Fibroblast of lung (primary cell): ENCODE data around the gene PDZD2. TPM values are rescaled to one million over a fixed set of nuclear protein-coding genes. Genes with fewer than 3 reads are reported as not detected.

Source experiments
- DNase-seq, 2 donors: peaks; one replicate each; pipeline versions ENCODE4 v3.0.0 to v3.0.0-alpha.2; 2010; ENCODE audit warnings: low read depth in 2 of 2
- H2AFZ ChIP-seq: 2 replicates; pipeline ENCODE4 v1.5.1; 2012; ENCODE audit warnings: low read length, control low read depth, inconsistent platforms
- H3K27ac ChIP-seq: 2 replicates; pipeline ENCODE4 v1.5.1; 2011; ENCODE audit warnings: low read length, control low read depth; ENCODE audit not compliant: insufficient read depth
- H3K27me3 ChIP-seq: 2 replicates; pipeline ENCODE4 v1.5.1; 2011; ENCODE audit warnings: mild to moderate bottlenecking, low read length; ENCODE audit not compliant: control insufficient read depth, insufficient read depth
- H3K36me3 ChIP-seq: 2 replicates; pipeline ENCODE4 v1.5.1; 2011; ENCODE audit warnings: low read length; ENCODE audit not compliant: control insufficient read depth, insufficient read depth
- H3K4me1 ChIP-seq: 2 replicates; pipeline ENCODE4 v1.5.1; 2011; ENCODE audit warnings: low read length; ENCODE audit not compliant: control insufficient read depth, insufficient read depth; ENCODE audit errors: extremely low read depth
- H3K4me2 ChIP-seq: 2 replicates; pipeline ENCODE4 v1.5.1; 2011; ENCODE audit warnings: low read length, control low read depth; ENCODE audit not compliant: insufficient read depth; ENCODE audit errors: extremely low read depth
- H3K4me3 ChIP-seq, 4 experiments: fragments of 200-600 bp in 1 of 4; sonication (generic) in 1 of 4; replicated peaks in 1 of 4; 2 replicates each; pipeline ENCODE4 v1.5.1; 2011 to 2016; ENCODE audit warnings: low read length in 4 of 4, low read depth in 3 of 4, mild to moderate bottlenecking in 3 of 4, control low read depth in 2 of 4, inconsistent platforms in 1 of 4, mixed read lengths in 1 of 4; ENCODE audit not compliant: insufficient read depth in 1 of 4; ENCODE audit errors: control extremely low read depth in 1 of 4
- H3K79me2 ChIP-seq: 2 replicates; pipeline ENCODE4 v1.5.1; 2012; ENCODE audit warnings: mild to moderate bottlenecking, low read length, inconsistent platforms; ENCODE audit not compliant: control insufficient read depth, insufficient read depth
- H3K9ac ChIP-seq: 2 replicates; pipeline ENCODE4 v1.5.1; 2011; ENCODE audit warnings: mild to moderate bottlenecking, low read length, control low read depth; ENCODE audit not compliant: insufficient read depth
- H3K9me3 ChIP-seq: 2 replicates; pipeline ENCODE4 v1.5.1; 2012; ENCODE audit warnings: low read depth, low read length; ENCODE audit not compliant: control insufficient read depth, insufficient read depth
- H4K20me1 ChIP-seq: 2 replicates; pipeline ENCODE4 v1.5.1; 2011; ENCODE audit warnings: low read length; ENCODE audit not compliant: control insufficient read depth, insufficient read depth; ENCODE audit errors: extremely low read depth
- EZH2 ChIP-seq: IDR thresholded peaks from 2 replicates; pipeline ENCODE4 v1.5.1; 2012; ENCODE audit warnings: low read length, control low read depth, mild to moderate bottlenecking; ENCODE audit errors: missing control alignments
- polyA plus RNA-seq, 2 donors: library from polyadenylated mRNA; depleted of rRNA in 1 of 2; stranded (reverse) in 1 of 2; unstranded in 1 of 2; fragments of >200 nt; gene quantifications; 2 replicates each; pipeline ENCODE4 v1.2.1, GENCODE V29; 2011 to 2012; ENCODE audit warnings: missing spikeins in 1 of 2
- total RNA-seq: library from RNA; depleted of rRNA; stranded (reverse); fragments of >200 nt; gene quantifications from 2 replicates; pipeline ENCODE4 v1.2.1, GENCODE V29; 2014
- TF ChIP-seq, protein P1 (sequence below), 2 donors: IDR thresholded peaks in 1 of 2; conservative IDR thresholded peaks in 1 of 2; 1 replicate in 1 of 2; 2 replicates in 1 of 2; pipeline ENCODE4 v1.5.1; 2011 to 2012; ENCODE audit warnings: low read length in 2 of 2, control low read depth in 1 of 2, inconsistent platforms in 1 of 2, low read depth in 1 of 2, mild to moderate bottlenecking in 1 of 2

The PDZD2 gene
- total and polyA plus RNA-seq, 2 donors (not counting 1 experiment from before 2014, with no cell fraction given), result 0.33 to 0.40 TPM

DNA sequence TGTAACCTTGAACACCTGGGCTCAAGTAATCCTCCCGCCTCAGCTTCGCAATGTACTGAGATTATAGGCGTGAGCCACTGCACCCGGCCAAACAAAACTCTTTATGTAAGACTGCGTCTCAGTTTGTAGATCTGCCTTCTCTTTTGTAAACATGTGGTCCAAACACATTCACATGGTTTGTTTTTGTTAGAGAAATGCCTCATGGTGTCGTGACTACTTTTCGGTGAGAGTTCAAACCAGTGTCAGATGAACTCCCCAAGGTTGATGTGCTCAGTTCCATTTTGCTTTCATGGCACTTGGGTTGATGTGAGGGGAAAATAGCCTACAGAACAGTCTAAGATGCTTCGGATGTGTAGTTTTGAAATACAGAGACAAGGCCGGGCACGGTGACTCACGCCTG lies 303.6 kb downstream of the PDZD2 start:
- Histone ChIP-seq H4K20me1 (no peaks in the 10 kb centered on the region), H3K4me3 (no peak overlapping the region), H3K36me3 (no peaks in the 10 kb centered on the region), H2AFZ (no peak overlapping the region), H3K79me2 (no peaks in the 10 kb centered on the region), H3K9ac (no peak overlapping the region), H3K4me1 (peaks cover 3% of the 10 kb centered on the region), H3K27me3 (no peaks in the 10 kb centered on the region), H3K27ac (no peak overlapping the region), H3K4me2 (no peak overlapping the region), H3K9me3 (no peaks in the 10 kb centered on the region)
- TF ChIP-seq, protein P1, sequence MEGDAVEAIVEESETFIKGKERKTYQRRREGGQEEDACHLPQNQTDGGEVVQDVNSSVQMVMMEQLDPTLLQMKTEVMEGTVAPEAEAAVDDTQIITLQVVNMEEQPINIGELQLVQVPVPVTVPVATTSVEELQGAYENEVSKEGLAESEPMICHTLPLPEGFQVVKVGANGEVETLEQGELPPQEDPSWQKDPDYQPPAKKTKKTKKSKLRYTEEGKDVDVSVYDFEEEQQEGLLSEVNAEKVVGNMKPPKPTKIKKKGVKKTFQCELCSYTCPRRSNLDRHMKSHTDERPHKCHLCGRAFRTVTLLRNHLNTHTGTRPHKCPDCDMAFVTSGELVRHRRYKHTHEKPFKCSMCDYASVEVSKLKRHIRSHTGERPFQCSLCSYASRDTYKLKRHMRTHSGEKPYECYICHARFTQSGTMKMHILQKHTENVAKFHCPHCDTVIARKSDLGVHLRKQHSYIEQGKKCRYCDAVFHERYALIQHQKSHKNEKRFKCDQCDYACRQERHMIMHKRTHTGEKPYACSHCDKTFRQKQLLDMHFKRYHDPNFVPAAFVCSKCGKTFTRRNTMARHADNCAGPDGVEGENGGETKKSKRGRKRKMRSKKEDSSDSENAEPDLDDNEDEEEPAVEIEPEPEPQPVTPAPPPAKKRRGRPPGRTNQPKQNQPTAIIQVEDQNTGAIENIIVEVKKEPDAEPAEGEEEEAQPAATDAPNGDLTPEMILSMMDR (conservative IDR thresholded peaks at IDR 0.05 in 1 of 2, IDR thresholded peaks at IDR 0.05 in 1 of 2; ENCODE audit: low read depth in 1 of 2, low read length in 2 of 2), result no peak
- no peak for TF ChIP-seq EZH2
- DNase-seq, result peak in 1 of 2 donors; percentile 81

DNA sequence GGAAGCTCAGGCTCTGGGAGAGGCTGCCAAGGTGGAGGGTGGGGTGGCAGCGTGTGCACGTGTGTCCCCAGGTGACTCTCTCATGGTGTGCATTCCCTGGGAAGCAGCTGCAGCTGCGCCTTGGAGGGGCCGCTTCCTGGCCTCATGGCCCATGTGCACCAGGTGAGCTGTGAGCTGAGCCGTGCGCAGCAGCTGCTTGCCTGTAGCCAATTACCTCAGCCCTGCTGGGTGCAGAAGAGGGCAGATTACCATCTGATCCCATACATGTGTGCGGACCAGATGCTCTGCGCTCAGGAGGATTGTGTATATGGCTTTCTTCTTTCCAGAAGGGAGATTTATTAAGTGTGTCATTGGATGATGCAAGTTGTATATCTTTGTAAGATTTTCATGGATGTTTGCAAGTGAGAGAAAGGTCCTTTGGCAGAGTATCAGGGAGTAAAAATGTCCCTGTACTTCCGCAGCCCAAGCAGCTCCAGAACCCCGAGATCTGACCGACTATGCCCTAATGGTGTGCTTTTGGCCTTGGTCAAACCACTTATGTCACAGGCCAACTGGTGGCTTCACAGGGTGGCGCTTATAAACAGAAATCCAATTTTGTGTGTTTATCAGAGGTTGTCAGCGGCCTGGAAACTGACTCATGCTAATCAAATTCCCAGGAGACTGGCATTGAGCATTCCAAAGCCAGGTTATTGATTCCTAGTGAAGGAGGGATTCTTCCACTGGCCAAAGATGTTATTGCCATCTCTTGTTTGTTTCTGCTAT lies 305.9 kb downstream of the PDZD2 start:
- no peak for TF ChIP-seq EZH2
- TF ChIP-seq, protein P1 (conservative IDR thresholded peaks at IDR 0.05 in 1 of 2, IDR thresholded peaks at IDR 0.05 in 1 of 2; ENCODE audit: low read depth in 1 of 2, low read length in 2 of 2), result no peak
- no peaks in the 10 kb centered on the region for H3K36me3 ChIP-seq
- H3K27ac ChIP-seq, result no peak overlapping the region
- H3K27me3 ChIP-seq, result no peaks in the 10 kb centered on the region
- H3K9me3 ChIP-seq, result no peaks in the 10 kb centered on the region
- peak in 1 of 2 donors; percentile 78 for DNase-seq
- no peak overlapping the region for H3K9ac ChIP-seq
- peaks cover 3% of the 10 kb centered on the region for H3K4me1 ChIP-seq
- H3K79me2 ChIP-seq, result no peaks in the 10 kb centered on the region
- no peak overlapping the region for H3K4me2 ChIP-seq
- no peak overlapping the region for H2AFZ ChIP-seq
- H3K4me3 ChIP-seq, result no peak overlapping the region
- no peaks in the 10 kb centered on the region for H4K20me1 ChIP-seq

DNA sequence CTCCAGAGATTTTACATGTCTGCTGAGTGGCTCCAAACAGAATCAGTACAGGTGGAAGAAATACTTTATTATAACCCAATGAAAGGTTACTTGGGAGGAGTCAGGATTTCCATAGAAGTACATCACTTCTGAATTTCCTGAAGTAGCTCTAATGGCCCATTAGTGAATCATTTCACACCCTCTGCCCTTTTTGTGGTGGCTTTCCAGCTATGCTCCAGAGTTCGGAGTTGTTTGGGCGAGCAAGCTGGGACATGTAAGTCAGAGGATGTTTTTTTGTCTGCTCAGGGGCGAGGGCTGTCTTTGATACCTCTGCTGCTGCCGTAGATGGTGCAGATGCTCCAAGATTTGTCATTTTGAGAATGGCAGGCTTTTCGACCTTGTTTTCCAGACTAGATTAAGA lies 309.1 kb downstream of the PDZD2 start:
- Histone ChIP-seq H3K4me3 (no peak overlapping the region), H3K36me3 (no peaks in the 10 kb centered on the region), H2AFZ (no peak overlapping the region), H3K79me2 (no peaks in the 10 kb centered on the region), H3K4me2 (no peak overlapping the region), H4K20me1 (no peaks in the 10 kb centered on the region), H3K27me3 (no peaks in the 10 kb centered on the region), H3K9ac (no peak overlapping the region), H3K9me3 (no peaks in the 10 kb centered on the region), H3K4me1 (no peaks in the 10 kb centered on the region), H3K27ac (no peak overlapping the region)
- peak in 1 of 2 donors; percentile 27 for DNase-seq
- TF ChIP-seq EZH2, result no peak
